GM23338 (cell line): ENCODE measurements around the gene TRIM45. TPM values are rescaled to one million over a fixed set of nuclear protein-coding genes. Genes with fewer than 3 reads are reported as not detected.
"Not testable (repeated sequence)": the region's sequence is repeated elsewhere in the genome, so short reads cannot be mapped to it uniquely, and the experiment has no call there.

Source experiments
- ATAC-seq: fragments of 200-7000 bp; cut with Tn5 transposase; 3 replicates; pipeline ENCODE4 v1.9.1; 2020
- DNase-seq: peaks from one replicate; pipeline ENCODE4 v3.0.0-alpha.2; 2015; ENCODE audit warnings: low spot score
- H2AFZ ChIP-seq: fragments of 200-600 bp; sonication (generic); 2 replicates; pipeline ENCODE4 v1.8.0; 2016; ENCODE audit warnings: antibody characterized with exemption, mild to moderate bottlenecking, moderate library complexity
- H3F3A ChIP-seq: fragments of 200-600 bp; sonication (generic); replicated peaks from 2 replicates; pipeline ENCODE4 v1.8.0; 2017; ENCODE audit warnings: antibody characterized with exemption, mixed run types, low read depth
- H3K27ac ChIP-seq: fragments of 200-600 bp; sonication (generic); 2 replicates; pipeline ENCODE4 v1.6.1; 2016; ENCODE audit warnings: low read depth
- H3K27me3 ChIP-seq: fragments of 200-600 bp; sonication (generic); 2 replicates; pipeline ENCODE4 v1.8.0; 2016; ENCODE audit warnings: mild to moderate bottlenecking, mixed run types, moderate library complexity; ENCODE audit not compliant: insufficient read depth
- H3K36me3 ChIP-seq: fragments of 200-600 bp; sonication (generic); 2 replicates; pipeline ENCODE4 v1.8.0; 2016; ENCODE audit warnings: mild to moderate bottlenecking; ENCODE audit not compliant: insufficient read depth
- H3K4me1 ChIP-seq: fragments of 200-600 bp; sonication (generic); 2 replicates; pipeline ENCODE4 v1.8.0; 2016; ENCODE audit warnings: mild to moderate bottlenecking, moderate library complexity; ENCODE audit not compliant: insufficient read depth
- H3K4me2 ChIP-seq: fragments of 200-600 bp; sonication (generic); 2 replicates; pipeline ENCODE4 v1.7.1; 2017; ENCODE audit warnings: mixed run types
- H3K4me3 ChIP-seq: fragments of 200-600 bp; sonication (generic); 2 replicates; pipeline ENCODE4 v1.6.1; 2016; ENCODE audit warnings: mixed run types
- H3K79me2 ChIP-seq: fragments of 200-600 bp; sonication (generic); replicated peaks from 2 replicates; pipeline ENCODE4 v1.8.0; 2017; ENCODE audit warnings: mild to moderate bottlenecking; ENCODE audit not compliant: insufficient read depth
- H3K9me2 ChIP-seq: fragments of 200-600 bp; sonication (generic); 2 replicates; pipeline ENCODE4 v1.8.0; 2017; ENCODE audit not compliant: insufficient read depth
- H4K20me1 ChIP-seq: fragments of 200-600 bp; sonication (generic); replicated peaks from 2 replicates; pipeline ENCODE4 v1.8.0; 2017; ENCODE audit warnings: mild to moderate bottlenecking; ENCODE audit not compliant: insufficient read depth
- H3K27ac Mint-ChIP-seq: 2 replicates; pipeline ENCODE4 v1.8.0; 2020; ENCODE audit warnings: inconsistent platforms, mild to moderate bottlenecking, moderate library complexity, mixed read lengths
- H3K27me3 Mint-ChIP-seq: 3 replicates; pipeline ENCODE4 v1.8.0; 2022; ENCODE audit warnings: low read depth, mild to moderate bottlenecking, moderate library complexity, mixed read lengths, inconsistent platforms; ENCODE audit not compliant: insufficient read depth, poor library complexity
- H3K36me3 Mint-ChIP-seq: 3 replicates; pipeline ENCODE4 v1.8.0; 2021; ENCODE audit warnings: low read depth, mild to moderate bottlenecking, inconsistent platforms, moderate library complexity, mixed read lengths
- H3K4me1 Mint-ChIP-seq: 3 replicates; pipeline ENCODE4 v1.8.0; 2020; ENCODE audit warnings: mild to moderate bottlenecking, inconsistent platforms, mixed read lengths
- H3K4me3 Mint-ChIP-seq: 3 replicates; pipeline ENCODE4 v1.8.0; 2021; ENCODE audit warnings: moderate library complexity, mild to moderate bottlenecking, inconsistent platforms, mixed read lengths
- H3K9me3 Mint-ChIP-seq: 3 replicates; pipeline ENCODE4 v1.8.0; 2020; ENCODE audit warnings: moderate library complexity, mild to moderate bottlenecking, inconsistent platforms, mixed read lengths
- CTCF ChIP-seq, 2 experiments: fragments of 200-600 bp in 1 of 2; sonication (generic) in 1 of 2; conservative IDR thresholded peaks; 2 replicates each; pipeline versions ENCODE4 v1.5.1 to v1.6.1; 2016 to 2017; ENCODE audit warnings: antibody characterized with exemption in 2 of 2, low read depth in 2 of 2, mild to moderate bottlenecking in 2 of 2, moderate library complexity in 1 of 2
- ETS1 ChIP-seq: IDR thresholded peaks from 2 replicates; pipeline ENCODE4 v1.6.1; 2016; ENCODE audit warnings: antibody characterized with exemption
- JUNB ChIP-seq: IDR thresholded peaks from one replicate; pipeline ENCODE4 v1.6.1; 2016; ENCODE audit warnings: antibody characterized with exemption; ENCODE audit not compliant: unreplicated experiment
- ZNF462 ChIP-seq: fragments of 250-450 bp; sonication (Bioruptor Pico); IDR thresholded peaks from 2 replicates; pipeline ENCODE4 v1.5.0; 2020; ENCODE audit warnings: mild to moderate bottlenecking, moderate library complexity
- polyA plus RNA-seq: library from polyadenylated mRNA; unstranded; fragments of >200 nt; fragmentation: Nextera tagmentation; extraction: Ambion mirVana; gene quantifications from 2 replicates; pipeline ENCODE4 v1.2.1, GENCODE V29; 2016
- total RNA-seq: library from RNA; depleted of rRNA; stranded (reverse); fragments of >200 nt; shearing (Covaris generic); gene quantifications from 2 replicates; pipeline ENCODE4 v1.2.3, GENCODE V29; 2014

The TRIM45 gene
- total and polyA plus RNA-seq, 2 experiments from 2014 or later = 8.8 to 15.0 TPM

- TF ChIP-seq ZNF462 = no peak
- no peak for TF ChIP-seq JUNB
- TF ChIP-seq CTCF (conservative IDR thresholded peaks at IDR 0.05; ENCODE audit: low read depth in 2 of 2) = no peak
- no peak for TF ChIP-seq ETS1
Observed at GRCh38 chr1:117104986-117105385, 16.6 kb downstream of the TRIM45 start (continued).

GRCh38 chr1:117101858-117102257, 19.7 kb downstream of the TRIM45 start:
- H3K4me3 ChIP-seq, H3K9me2 ChIP-seq, H3K4me1 Mint-ChIP-seq, H3K27me3 ChIP-seq, ATAC-seq, H3K9me3 Mint-ChIP-seq, H3K4me2 ChIP-seq, H3K27ac ChIP-seq, H3K27ac Mint-ChIP-seq, H3K27me3 Mint-ChIP-seq, H3K4me1 ChIP-seq, H3F3A ChIP-seq, H3K4me3 Mint-ChIP-seq, H2AFZ ChIP-seq, H3K79me2 ChIP-seq, DNase-seq, H4K20me1 ChIP-seq: not testable (repeated sequence)
- peaks cover 73% of the 10 kb centered on the region for H3K36me3 ChIP-seq
- H3K36me3 Mint-ChIP-seq = peaks cover 70% of the 10 kb centered on the region
